Tibial nerve (tissue), 4 donors: ENCODE results near the gene LRRC49. TPM values are rescaled to one million over a fixed set of nuclear protein-coding genes. Genes with fewer than 3 reads are reported as not detected.
"Not testable (repeated sequence)": the region's sequence is repeated elsewhere in the genome, so short reads cannot be mapped to it uniquely, and the experiment has no call there.

Source experiments
- DNase-seq, 2 donors: peaks; one replicate each; pipeline ENCODE4 v3.0.0-alpha.2; 2019; ENCODE audit warnings: low spot score in 2 of 2
- H3K27ac ChIP-seq, 4 donors: fragments of 200-600 bp; sonication (generic) in 3 of 4; one replicate each; pipeline ENCODE4 v1.5.1; 2017 to 2019; ENCODE audit warnings: mild to moderate bottlenecking in 1 of 4
- H3K27me3 ChIP-seq, 2 donors: fragments of 200-600 bp; sonication (generic) in 1 of 2; one replicate each; pipeline versions ENCODE4 v1.5.1 to v1.6.0; 2017 to 2019
- H3K36me3 ChIP-seq, 3 donors: fragments of 200-600 bp; sonication (generic); one replicate each; pipeline ENCODE4 v1.5.1; 2018 to 2019
- H3K4me1 ChIP-seq, 4 donors: fragments of 200-600 bp; sonication (generic) in 3 of 4; one replicate each; pipeline ENCODE4 v1.5.1; 2017 to 2019
- H3K4me3 ChIP-seq, 4 donors: fragments of 200-600 bp; sonication (generic) in 3 of 4; one replicate each; pipeline ENCODE4 v1.5.1; 2017 to 2019; ENCODE audit warnings: mild to moderate bottlenecking in 1 of 4, moderate library complexity in 1 of 4
- H3K9me3 ChIP-seq, 4 donors: fragments of 200-600 bp; sonication (generic) in 3 of 4; one replicate each; pipeline ENCODE4 v1.5.1; 2017 to 2019
- EP300 ChIP-seq, 2 donors: sonication (generic); formaldehyde crosslinking; IDR thresholded peaks; one replicate each; pipeline ENCODE4 v1.6.1; 2017; ENCODE audit warnings: antibody characterized with exemption in 2 of 2, mild to moderate bottlenecking in 1 of 2
- POLR2A ChIP-seq, 2 donors: fragments of 450-650 bp; IDR thresholded peaks; one replicate each; pipeline ENCODE4 v1.6.1; 2017; ENCODE audit warnings: antibody characterized with exemption in 2 of 2, mild to moderate bottlenecking in 2 of 2, moderate library complexity in 2 of 2
- WGBS, 2 donors: methylation state at CpG; one replicate each; pipeline ENCODE4 v1.1.5; 2018; 5-methylcytosine and 5-hydroxymethylcytosine counted together
- total RNA-seq, 4 donors: library from RNA; depleted of rRNA; stranded (reverse); fragments of >200 nt; gene quantifications; one replicate each; pipeline ENCODE4 v1.1.0, GENCODE V29; 2016
- TF ChIP-seq, protein P1 (sequence below), 5 experiments: fragments of 200-600 bp in 3 of 5; fragments of 450-650 bp in 2 of 5; sonication (generic) in 3 of 5; IDR thresholded peaks; one replicate each; pipeline ENCODE4 v1.5.1; 2016 to 2019; ENCODE audit warnings: antibody characterized with exemption in 5 of 5, mild to moderate bottlenecking in 3 of 5, moderate library complexity in 2 of 5

LRRC49 gene
- total RNA-seq, 4 donors from 2014 or later: 8.8 to 11.1 (median 9.5) TPM

DNA sequence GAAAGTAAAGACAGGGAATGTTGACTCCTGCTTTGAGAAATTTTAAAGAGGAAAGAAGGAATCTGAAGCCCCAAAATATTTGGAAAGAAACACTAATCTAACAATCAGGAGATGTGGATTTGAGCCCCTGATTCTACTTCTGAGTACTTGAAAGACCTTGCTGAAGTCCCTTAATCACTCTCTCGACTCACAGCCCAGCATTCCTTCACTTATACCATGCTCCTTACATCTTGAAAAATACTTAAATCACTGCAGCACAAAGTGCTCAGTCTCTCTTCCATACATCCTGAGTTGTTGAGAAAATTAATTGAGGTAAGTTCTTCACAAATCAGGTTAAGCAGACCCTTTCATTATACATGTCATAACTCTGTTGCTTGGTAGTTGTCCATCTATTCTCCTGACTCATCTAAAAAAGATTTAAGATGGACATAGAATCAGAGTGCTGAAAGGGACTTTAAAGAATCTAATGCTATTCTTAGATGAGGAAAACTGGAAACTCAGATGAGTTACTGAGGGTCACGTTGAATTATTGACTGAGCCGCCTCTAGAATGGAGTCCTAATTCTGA, 149.8 kb downstream of the LRRC49 start:
- no peaks in the 10 kb centered on the region for H3K27me3 ChIP-seq
- WGBS, 2 donors: 81% methylated on average over 3 of the region's 3 CpGs
- TF ChIP-seq EP300 (IDR thresholded peaks at IDR 0.05) (no peak), POLR2A (IDR thresholded peaks at IDR 0.05) (no peak)
- TF ChIP-seq, protein P1, sequence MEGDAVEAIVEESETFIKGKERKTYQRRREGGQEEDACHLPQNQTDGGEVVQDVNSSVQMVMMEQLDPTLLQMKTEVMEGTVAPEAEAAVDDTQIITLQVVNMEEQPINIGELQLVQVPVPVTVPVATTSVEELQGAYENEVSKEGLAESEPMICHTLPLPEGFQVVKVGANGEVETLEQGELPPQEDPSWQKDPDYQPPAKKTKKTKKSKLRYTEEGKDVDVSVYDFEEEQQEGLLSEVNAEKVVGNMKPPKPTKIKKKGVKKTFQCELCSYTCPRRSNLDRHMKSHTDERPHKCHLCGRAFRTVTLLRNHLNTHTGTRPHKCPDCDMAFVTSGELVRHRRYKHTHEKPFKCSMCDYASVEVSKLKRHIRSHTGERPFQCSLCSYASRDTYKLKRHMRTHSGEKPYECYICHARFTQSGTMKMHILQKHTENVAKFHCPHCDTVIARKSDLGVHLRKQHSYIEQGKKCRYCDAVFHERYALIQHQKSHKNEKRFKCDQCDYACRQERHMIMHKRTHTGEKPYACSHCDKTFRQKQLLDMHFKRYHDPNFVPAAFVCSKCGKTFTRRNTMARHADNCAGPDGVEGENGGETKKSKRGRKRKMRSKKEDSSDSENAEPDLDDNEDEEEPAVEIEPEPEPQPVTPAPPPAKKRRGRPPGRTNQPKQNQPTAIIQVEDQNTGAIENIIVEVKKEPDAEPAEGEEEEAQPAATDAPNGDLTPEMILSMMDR (IDR thresholded peaks at IDR 0.05): no peak

DNA sequence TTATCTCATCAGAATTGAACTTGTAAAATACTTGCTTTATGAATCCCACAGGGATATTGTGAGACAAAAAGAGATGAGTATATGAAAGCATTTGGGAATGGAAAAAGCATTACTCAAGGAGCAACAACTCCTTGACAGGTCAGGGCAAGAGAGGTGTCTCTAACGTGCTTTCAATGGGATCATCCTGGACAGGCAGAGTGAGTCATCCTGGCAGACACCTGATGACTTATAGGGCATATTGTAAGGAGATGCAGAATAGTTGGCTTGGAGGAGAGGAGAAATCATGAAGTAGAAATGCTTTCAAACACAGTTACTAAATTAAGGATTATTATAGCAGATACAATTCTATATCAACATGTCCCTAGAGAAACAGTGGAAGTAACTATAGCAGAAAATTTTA, 150.7 kb downstream of the LRRC49 start:
- Histone ChIP-seq H3K27me3 (no peaks in the 10 kb centered on the region), H3K4me1 (no peaks in the 10 kb centered on the region), H3K9me3 (no peaks in the 10 kb centered on the region), H3K4me3 (no peak overlapping the region), H3K36me3 (peaks cover 0 to 1% (median 0%) of the 10 kb centered on the region in 3 donors), H3K27ac (no peak overlapping the region)
- TF ChIP-seq, protein P1 (IDR thresholded peaks at IDR 0.05): no peak
- DNase-seq: no peak
- WGBS, 2 donors: 51 to 59% methylated on average over 1 of the region's 1 CpG

More for the DNA sequence above, 149.8 kb downstream of the LRRC49 start:
- Histone ChIP-seq H3K36me3 (peaks cover 0 to 11% (median 0%) of the 10 kb centered on the region in 3 donors), H3K9me3 (no peaks in the 10 kb centered on the region), H3K4me3 (no peak overlapping the region), H3K27ac (no peak overlapping the region), H3K4me1 (no peaks in the 10 kb centered on the region)
- no peak for DNase-seq

DNA sequence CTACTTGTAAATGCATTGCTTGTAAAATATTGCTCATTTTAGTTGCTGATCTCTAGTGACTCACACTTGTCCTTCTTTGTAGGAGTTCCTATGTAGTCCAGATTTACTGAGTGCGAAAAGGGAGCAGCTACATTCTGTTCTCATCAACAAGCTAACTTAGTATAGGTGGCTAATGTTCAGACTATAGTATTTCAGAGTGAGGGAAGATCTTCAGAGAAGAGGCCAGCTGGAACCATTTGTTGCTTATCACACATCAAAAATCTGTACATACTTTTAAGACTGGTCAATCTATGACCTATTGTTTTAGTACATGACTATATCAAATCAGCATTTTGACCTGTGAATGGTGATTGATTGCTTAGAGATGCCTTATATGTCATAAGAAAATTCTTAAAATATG, 151.4 kb downstream of the LRRC49 start:
- no peaks in the 10 kb centered on the region for H3K4me1 ChIP-seq
- H3K4me3 ChIP-seq: no peak overlapping the region
- no peak overlapping the region for H3K27ac ChIP-seq
- H3K36me3 ChIP-seq: no peaks in the 10 kb centered on the region
- no peaks in the 10 kb centered on the region for H3K9me3 ChIP-seq
- no peaks in the 10 kb centered on the region for H3K27me3 ChIP-seq
- 88 to 90% methylated on average over 1 of the region's 1 CpG for WGBS, 2 donors
- DNase-seq: no peak
- TF ChIP-seq, protein P1 (IDR thresholded peaks at IDR 0.05): no peak
- no peak for TF ChIP-seq EP300 (IDR thresholded peaks at IDR 0.05)
- TF ChIP-seq POLR2A (IDR thresholded peaks at IDR 0.05): no peak

DNA sequence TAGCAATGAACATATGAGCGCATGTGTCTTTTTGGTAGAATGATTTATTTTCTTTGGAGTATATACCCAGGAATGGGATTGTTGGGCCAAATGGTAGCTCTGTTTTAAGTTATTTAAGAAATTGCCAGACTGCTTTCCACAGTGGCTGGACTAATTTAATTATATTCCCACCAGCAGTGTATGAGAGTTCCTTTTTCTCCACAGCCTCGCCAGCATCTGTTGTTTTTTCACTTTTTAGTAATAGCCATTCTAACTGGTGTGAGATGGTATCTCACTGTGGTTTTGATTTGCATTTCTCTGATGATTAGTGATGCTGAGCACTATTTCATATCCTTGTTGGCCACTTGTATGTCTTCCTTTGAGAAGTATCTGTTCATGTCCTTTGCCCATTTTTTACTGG, 153.5 kb downstream of the LRRC49 start:
- not testable (repeated sequence) for H3K9me3 ChIP-seq, H3K4me3 ChIP-seq, H3K4me1 ChIP-seq, H3K27me3 ChIP-seq, H3K27ac ChIP-seq, DNase-seq
- peaks cover 0 to 21% (median 0%) of the 10 kb centered on the region in 3 donors for H3K36me3 ChIP-seq
- 49 to 71% methylated on average over 2 of the region's 2 CpGs for WGBS, 2 donors

DNA sequence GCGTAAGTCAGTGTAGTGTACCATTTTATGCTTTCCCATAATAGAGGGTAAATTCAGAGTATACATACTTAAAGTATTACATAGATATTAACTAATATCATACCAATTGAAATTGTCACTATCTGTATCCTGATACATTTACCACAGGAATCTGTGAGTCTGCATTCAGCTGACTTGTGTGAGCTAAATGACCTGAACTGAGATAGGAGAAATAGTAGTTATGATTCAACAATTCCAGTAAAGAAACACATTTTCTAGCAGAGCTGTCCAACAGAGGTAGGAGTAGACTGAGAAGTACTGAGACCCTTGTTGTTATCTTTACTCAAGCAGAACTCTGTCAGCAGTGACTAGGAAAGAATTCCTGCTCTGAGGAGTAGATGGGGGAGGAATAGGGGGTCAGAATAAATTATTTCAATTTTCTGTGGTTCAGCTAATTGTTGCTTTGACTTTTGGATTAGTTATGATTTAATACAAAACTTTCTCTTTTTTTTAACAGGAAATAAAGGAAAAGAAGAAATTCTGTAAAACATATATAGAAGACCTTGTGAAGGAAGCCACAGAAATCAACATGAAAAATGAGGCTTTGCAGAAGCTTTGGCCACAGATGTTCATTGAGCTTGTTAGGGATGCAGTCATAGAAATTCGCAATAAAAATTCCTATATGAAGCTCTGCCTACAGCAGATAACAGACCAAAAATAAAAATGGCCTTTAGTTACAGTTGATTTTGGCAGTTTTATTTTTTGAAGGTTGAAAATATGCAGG, 156.5 kb downstream of the LRRC49 start:
- H3K4me3 ChIP-seq: no peak overlapping the region
- DNase-seq: no peak
- no peaks in the 10 kb centered on the region for H3K4me1 ChIP-seq
- H3K27ac ChIP-seq: no peak overlapping the region
- TF ChIP-seq EP300 (IDR thresholded peaks at IDR 0.05) (no peak), POLR2A (IDR thresholded peaks at IDR 0.05) (no peak)
- TF ChIP-seq, protein P1 (IDR thresholded peaks at IDR 0.05): no peak
- H3K36me3 ChIP-seq: peaks cover 0 to 29% (median 0%) of the 10 kb centered on the region in 3 donors
- H3K27me3 ChIP-seq: no peaks in the 10 kb centered on the region
- H3K9me3 ChIP-seq: no peaks in the 10 kb centered on the region
- WGBS, 2 donors: 84 to 86% methylated on average over 2 of the region's 2 CpGs
